GM12891 (cell line): ENCODE measurements around the gene DHRSX.

Experiments used
- POLR2A ChIP-seq: IDR thresholded peaks from 2 replicates; pipeline ENCODE4 v1.6.1; 2011; ENCODE audit warnings: low read depth, low read length, control low read depth
- POLR2AphosphoS5 ChIP-seq: IDR thresholded peaks from 2 replicates; pipeline ENCODE4 v1.6.1; 2011; ENCODE audit warnings: low read depth, low read length, control low read depth
- TAF1 ChIP-seq: IDR thresholded peaks from 2 replicates; pipeline ENCODE4 v1.6.1; 2011; ENCODE audit warnings: low read depth, low read length, control low read depth

DNA sequence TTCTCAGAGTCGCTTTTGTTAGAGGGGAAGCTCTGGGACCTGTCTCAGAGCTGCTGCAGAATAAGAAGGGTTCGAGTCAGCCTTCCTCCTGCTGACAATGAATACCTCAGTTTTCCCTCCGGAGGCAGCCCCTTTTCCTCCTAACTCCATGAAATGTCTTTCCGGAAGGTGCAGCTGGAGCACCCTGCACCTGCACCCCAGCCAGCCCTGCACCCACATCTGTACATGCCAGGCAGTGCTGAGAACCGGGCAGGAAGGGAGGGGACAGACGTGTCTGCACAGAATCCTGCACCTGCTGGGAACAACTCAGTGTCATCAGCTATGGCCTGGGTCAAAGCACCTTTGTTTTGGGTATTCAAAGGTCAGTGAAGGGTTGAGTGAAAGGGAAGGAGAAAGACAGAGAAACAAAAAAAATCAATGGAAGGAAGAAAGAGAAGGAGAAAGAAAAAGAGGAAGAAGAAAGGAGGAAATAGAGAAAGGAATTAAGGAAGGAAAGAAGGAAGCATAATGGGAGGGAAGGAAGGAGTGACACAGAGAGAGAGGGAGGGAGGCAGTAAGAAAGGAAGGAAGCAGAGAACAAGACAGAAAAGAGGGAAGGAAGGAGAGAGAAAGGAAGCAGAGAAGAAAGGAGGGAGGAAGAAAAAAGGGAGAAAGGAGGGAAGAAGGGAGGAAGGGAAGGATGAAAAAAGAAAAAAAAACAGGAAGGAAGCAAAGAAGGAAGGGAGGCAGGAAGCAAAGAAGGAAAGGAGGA, 273.7 kb downstream of the DHRSX start:
- TF ChIP-seq POLR2AphosphoS5 = no peak
- TF ChIP-seq POLR2A = no peak
- no peak for TF ChIP-seq TAF1
